Liver (tissue), 9 donors: ENCODE results near the gene OSBPL1A. TPM values are rescaled to one million over a fixed set of nuclear protein-coding genes. Genes with fewer than 3 reads are reported as not detected.

Experiments used
- DNase-seq: peaks from one replicate; pipeline ENCODE4 v3.0.0-alpha.2; 2017; ENCODE audit warnings: low spot score
- H3K27ac ChIP-seq, 2 donors: one replicate each; pipeline ENCODE4 v1.7.0; 2013; ENCODE audit warnings: inconsistent platforms in 2 of 2, low read length in 2 of 2, control low read depth in 1 of 2, low read depth in 1 of 2, mild to moderate bottlenecking in 1 of 2
- H3K27me3 ChIP-seq, 4 donors: one replicate each; pipeline versions ENCODE4 v1.6.1 to v1.7.0; 2013; ENCODE audit warnings: low read length in 3 of 4, inconsistent platforms in 1 of 4, mild to moderate bottlenecking in 1 of 4, moderate library complexity in 1 of 4; ENCODE audit not compliant: control insufficient read depth in 4 of 4, insufficient read depth in 4 of 4
- H3K36me3 ChIP-seq, 4 donors: one replicate each; pipeline versions ENCODE4 v1.6.1 to v1.7.0; 2013; ENCODE audit warnings: low read length in 3 of 4, mild to moderate bottlenecking in 3 of 4, low read depth in 1 of 4, moderate library complexity in 1 of 4; ENCODE audit not compliant: control insufficient read depth in 4 of 4, insufficient read depth in 3 of 4
- H3K4me1 ChIP-seq, 4 donors: one replicate each; pipeline versions ENCODE4 v1.6.1 to v1.7.0; 2013; ENCODE audit warnings: low read length in 3 of 4, mild to moderate bottlenecking in 3 of 4, moderate library complexity in 1 of 4; ENCODE audit not compliant: control insufficient read depth in 4 of 4, insufficient read depth in 4 of 4
- H3K4me3 ChIP-seq, 3 donors: one replicate each; pipeline versions ENCODE4 v1.6.1 to v1.7.0; 2013; ENCODE audit warnings: low read length in 3 of 3, control low read depth in 1 of 3, low read depth in 1 of 3, mild to moderate bottlenecking in 1 of 3
- H3K9ac ChIP-seq, 2 donors: one replicate each; pipeline ENCODE4 v1.7.0; 2013; ENCODE audit warnings: low read length in 2 of 2, mild to moderate bottlenecking in 2 of 2, moderate library complexity in 2 of 2, control low read depth in 1 of 2, low read depth in 1 of 2
- H3K9me3 ChIP-seq, 4 donors: one replicate each; pipeline versions ENCODE4 v1.6.1 to v1.7.0; 2013; ENCODE audit warnings: low read length in 3 of 4; ENCODE audit not compliant: control insufficient read depth in 4 of 4
- FOXA1 ChIP-seq: IDR thresholded peaks from 2 replicates; pipeline ENCODE4 v1.6.1; 2016; ENCODE audit warnings: antibody characterized with exemption
- GABPA ChIP-seq, 2 donors: IDR thresholded peaks in 1 of 2; conservative IDR thresholded peaks in 1 of 2; 2 replicates each; pipeline ENCODE4 v1.6.1; 2016; ENCODE audit warnings: antibody characterized with exemption in 2 of 2, mild to moderate bottlenecking in 1 of 2, moderate library complexity in 1 of 2
- HNF4A ChIP-seq, 2 donors: conservative IDR thresholded peaks; 2 replicates each; pipeline ENCODE4 v1.6.1; 2016; ENCODE audit warnings: antibody characterized with exemption in 2 of 2, mild to moderate bottlenecking in 2 of 2
- JUND ChIP-seq, 2 donors: IDR thresholded peaks; 2 replicates each; pipeline ENCODE4 v1.6.1; 2016; ENCODE audit warnings: antibody characterized with exemption in 2 of 2
- NR2F2 ChIP-seq: IDR thresholded peaks from 2 replicates; pipeline ENCODE4 v1.6.1; 2016; ENCODE audit warnings: antibody characterized with exemption
- RAD21 ChIP-seq, 2 donors: IDR thresholded peaks; 2 replicates each; pipeline ENCODE4 v1.6.1; 2016; ENCODE audit warnings: antibody characterized with exemption in 2 of 2, mild to moderate bottlenecking in 2 of 2
- SP1 ChIP-seq: IDR thresholded peaks from 2 replicates; pipeline ENCODE4 v1.6.1; 2018; ENCODE audit warnings: antibody characterized with exemption, mild to moderate bottlenecking
- TAF1 ChIP-seq: conservative IDR thresholded peaks from 2 replicates; pipeline ENCODE4 v1.6.1; 2016; ENCODE audit warnings: antibody characterized with exemption, mild to moderate bottlenecking
- YY1 ChIP-seq: IDR thresholded peaks from 2 replicates; pipeline ENCODE4 v1.6.1; 2016; ENCODE audit warnings: antibody characterized with exemption, mild to moderate bottlenecking
- WGBS: extraction: QIAGEN DNeasy Blood & Tissue Kit; methylation state at CpG from one replicate; pipeline ENCODE4 v1.1.7; 2013; 5-methylcytosine and 5-hydroxymethylcytosine counted together
- polyA plus RNA-seq, 2 donors: library from polyadenylated mRNA; stranded (reverse) in 1 of 2; unstranded in 1 of 2; fragments of 200-250 nt in 1 of 2; fragments of >200 nt in 1 of 2; fragmentation: Nextera tagmentation in 1 of 2; extraction: Ambion mirVana in 1 of 2; gene quantifications; one replicate each; pipeline versions ENCODE4 v1.2.1 to v1.2.3, GENCODE V29; 2013 to 2015
- total RNA-seq, 2 donors: library from RNA; depleted of rRNA; stranded (reverse); fragments of >200 nt; gene quantifications; one replicate each; pipeline ENCODE4 v1.2.3, GENCODE V29; 2014
- TF ChIP-seq, protein P1 (sequence below): IDR thresholded peaks from 2 replicates; pipeline ENCODE4 v1.6.1; 2016; ENCODE audit warnings: antibody characterized with exemption
- TF ChIP-seq, protein P2 (sequence below): IDR thresholded peaks from 2 replicates; pipeline ENCODE4 v1.6.1; 2016; ENCODE audit warnings: antibody characterized with exemption
- TF ChIP-seq, protein P3 (sequence below): fragments of 150-350 bp; IDR thresholded peaks from 2 replicates; pipeline ENCODE4 v1.5.1; 2017; ENCODE audit warnings: improper control_type of control experiment, low read depth, low read length; ENCODE audit not compliant: missing input control
- TF ChIP-seq, protein P4 (sequence below): IDR thresholded peaks from 2 replicates; pipeline ENCODE4 v1.6.1; 2016; ENCODE audit warnings: antibody characterized with exemption
- donor health status: healthy.
- donor health status: healthy.
- donor health status: healthy.
- donor health status: healthy.
- donor health status: healthy.

The OSBPL1A gene
- total and polyA plus RNA-seq, 4 donors, result 5.4 to 12.6 (median 8.9) TPM

DNA sequence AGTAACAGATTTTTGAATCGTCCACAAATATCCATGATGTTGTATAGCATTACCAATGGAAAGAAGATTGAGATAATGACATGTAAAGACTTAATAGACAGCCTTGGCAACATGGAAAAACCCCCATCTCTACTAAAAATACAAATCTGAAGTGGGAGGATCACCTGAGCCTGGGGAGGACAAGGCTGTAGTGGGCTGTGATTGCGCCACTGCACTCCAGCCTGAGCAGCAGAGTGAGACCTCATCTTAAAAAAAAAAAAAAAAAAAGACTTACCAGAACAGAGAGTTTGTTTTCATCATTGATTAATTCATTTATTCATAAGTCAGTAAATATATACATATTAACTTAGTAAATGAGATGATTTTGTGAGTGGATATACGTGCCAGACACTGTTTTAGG lies 7.0 kb upstream of the OSBPL1A start:
- Histone ChIP-seq H3K36me3 (no peaks in the 10 kb centered on the region), H3K27ac (no peak overlapping the region), H3K4me1 (no peaks in the 10 kb centered on the region), H3K9me3 (no peaks in the 10 kb centered on the region), H3K9ac (no peak overlapping the region), H3K4me3 (no peak overlapping the region), H3K27me3 (no peaks in the 10 kb centered on the region)
- DNase-seq, result no peak
- WGBS, result 92% methylated on average over 3 of the region's 3 CpGs
- TF ChIP-seq, protein P1, sequence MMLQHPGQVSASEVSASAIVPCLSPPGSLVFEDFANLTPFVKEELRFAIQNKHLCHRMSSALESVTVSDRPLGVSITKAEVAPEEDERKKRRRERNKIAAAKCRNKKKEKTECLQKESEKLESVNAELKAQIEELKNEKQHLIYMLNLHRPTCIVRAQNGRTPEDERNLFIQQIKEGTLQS, result no peak
- TF ChIP-seq FOXA1, result no peak
- TF ChIP-seq YY1, result no peak

DNA sequence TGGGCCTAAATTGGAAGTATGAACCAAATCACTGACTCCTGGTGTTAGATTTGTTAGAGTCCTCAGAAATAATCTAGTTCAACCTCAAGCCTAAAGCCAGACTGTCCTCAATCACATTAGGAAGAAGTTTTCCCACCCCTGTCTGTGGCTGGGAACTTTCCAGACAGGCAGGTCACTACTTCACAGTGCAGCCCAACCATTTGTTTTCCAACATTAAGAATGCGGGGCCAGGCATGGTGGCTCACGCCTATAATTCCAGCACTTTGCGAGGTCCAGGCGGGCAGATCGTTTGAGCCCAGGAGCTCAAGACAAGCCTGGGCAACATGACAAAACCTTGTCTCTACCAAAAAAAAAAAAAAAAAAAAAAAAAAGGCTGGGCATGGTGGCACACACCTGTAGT lies 5.5 kb upstream of the OSBPL1A start:
- H3K27ac ChIP-seq, result no peak overlapping the region
- H3K36me3 ChIP-seq, result no peaks in the 10 kb centered on the region
- WGBS, result 96% methylated on average over 5 of the region's 5 CpGs
- H3K9me3 ChIP-seq, result no peaks in the 10 kb centered on the region
- TF ChIP-seq RAD21 (IDR thresholded peaks at IDR 0.05) (no peak), NR2F2 (no peak), HNF4A (conservative IDR thresholded peaks at IDR 0.05) (no peak), FOXA1 (no peak), JUND (IDR thresholded peaks at IDR 0.05) (no peak), SP1 (no peak), GABPA (IDR thresholded peaks at IDR 0.05 in 1 of 2, conservative IDR thresholded peaks at IDR 0.05 in 1 of 2) (no peak)
- TF ChIP-seq, protein P2, sequence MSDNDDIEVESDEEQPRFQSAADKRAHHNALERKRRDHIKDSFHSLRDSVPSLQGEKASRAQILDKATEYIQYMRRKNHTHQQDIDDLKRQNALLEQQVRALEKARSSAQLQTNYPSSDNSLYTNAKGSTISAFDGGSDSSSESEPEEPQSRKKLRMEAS, result no peak
- TF ChIP-seq, protein P3, sequence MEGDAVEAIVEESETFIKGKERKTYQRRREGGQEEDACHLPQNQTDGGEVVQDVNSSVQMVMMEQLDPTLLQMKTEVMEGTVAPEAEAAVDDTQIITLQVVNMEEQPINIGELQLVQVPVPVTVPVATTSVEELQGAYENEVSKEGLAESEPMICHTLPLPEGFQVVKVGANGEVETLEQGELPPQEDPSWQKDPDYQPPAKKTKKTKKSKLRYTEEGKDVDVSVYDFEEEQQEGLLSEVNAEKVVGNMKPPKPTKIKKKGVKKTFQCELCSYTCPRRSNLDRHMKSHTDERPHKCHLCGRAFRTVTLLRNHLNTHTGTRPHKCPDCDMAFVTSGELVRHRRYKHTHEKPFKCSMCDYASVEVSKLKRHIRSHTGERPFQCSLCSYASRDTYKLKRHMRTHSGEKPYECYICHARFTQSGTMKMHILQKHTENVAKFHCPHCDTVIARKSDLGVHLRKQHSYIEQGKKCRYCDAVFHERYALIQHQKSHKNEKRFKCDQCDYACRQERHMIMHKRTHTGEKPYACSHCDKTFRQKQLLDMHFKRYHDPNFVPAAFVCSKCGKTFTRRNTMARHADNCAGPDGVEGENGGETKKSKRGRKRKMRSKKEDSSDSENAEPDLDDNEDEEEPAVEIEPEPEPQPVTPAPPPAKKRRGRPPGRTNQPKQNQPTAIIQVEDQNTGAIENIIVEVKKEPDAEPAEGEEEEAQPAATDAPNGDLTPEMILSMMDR, result no peak
- TF ChIP-seq, protein P4, sequence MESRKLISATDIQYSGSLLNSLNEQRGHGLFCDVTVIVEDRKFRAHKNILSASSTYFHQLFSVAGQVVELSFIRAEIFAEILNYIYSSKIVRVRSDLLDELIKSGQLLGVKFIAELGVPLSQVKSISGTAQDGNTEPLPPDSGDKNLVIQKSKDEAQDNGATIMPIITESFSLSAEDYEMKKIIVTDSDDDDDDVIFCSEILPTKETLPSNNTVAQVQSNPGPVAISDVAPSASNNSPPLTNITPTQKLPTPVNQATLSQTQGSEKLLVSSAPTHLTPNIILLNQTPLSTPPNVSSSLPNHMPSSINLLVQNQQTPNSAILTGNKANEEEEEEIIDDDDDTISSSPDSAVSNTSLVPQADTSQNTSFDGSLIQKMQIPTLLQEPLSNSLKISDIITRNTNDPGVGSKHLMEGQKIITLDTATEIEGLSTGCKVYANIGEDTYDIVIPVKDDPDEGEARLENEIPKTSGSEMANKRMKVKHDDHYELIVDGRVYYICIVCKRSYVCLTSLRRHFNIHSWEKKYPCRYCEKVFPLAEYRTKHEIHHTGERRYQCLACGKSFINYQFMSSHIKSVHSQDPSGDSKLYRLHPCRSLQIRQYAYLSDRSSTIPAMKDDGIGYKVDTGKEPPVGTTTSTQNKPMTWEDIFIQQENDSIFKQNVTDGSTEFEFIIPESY, result no peak
- DNase-seq, result no peak
- no peaks in the 10 kb centered on the region for H3K27me3 ChIP-seq
- H3K4me3 ChIP-seq, result no peak overlapping the region
- H3K9ac ChIP-seq, result no peak overlapping the region
- H3K4me1 ChIP-seq, result peaks cover 0 to 4% (median under 1%) of the 10 kb centered on the region in 4 donors

DNA sequence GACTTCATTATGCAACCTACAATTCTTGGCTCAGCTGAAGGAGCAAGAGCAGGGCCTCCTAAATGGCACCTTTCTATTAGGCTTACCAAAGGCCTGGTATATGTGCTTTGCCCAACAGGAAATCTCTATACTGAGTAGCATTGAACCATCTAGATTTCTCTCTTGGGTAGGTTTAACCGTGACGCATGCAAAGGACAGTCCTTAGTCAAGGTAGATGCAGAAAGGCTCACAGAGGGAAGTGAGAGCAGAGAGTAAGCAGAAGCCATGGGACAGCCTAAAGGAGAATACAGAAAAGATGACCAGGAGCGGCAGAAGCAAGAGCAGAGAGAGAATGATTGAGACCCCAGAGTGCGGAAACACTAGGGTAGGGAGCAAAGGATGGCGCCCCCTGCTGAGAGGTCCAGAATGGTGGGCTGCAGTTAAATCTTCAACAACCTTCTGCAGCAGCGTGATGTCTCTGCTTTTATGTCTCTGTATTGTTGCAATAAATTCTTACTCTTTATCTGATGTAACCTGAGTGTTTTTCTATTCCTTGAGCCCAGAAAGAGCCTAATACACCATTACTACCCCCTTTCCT lies 4.7 kb upstream of the OSBPL1A start:
- H3K36me3 ChIP-seq, result no peaks in the 10 kb centered on the region
- no peak for DNase-seq
- H3K4me3 ChIP-seq, result no peak overlapping the region
- H3K27me3 ChIP-seq, result no peaks in the 10 kb centered on the region
- H3K9me3 ChIP-seq, result no peaks in the 10 kb centered on the region
- WGBS, result 82% methylated on average over 6 of the region's 6 CpGs
- H3K4me1 ChIP-seq, result peaks cover under 1 to 8% (median 2%) of the 10 kb centered on the region in 4 donors
- no peak overlapping the region for H3K27ac ChIP-seq
- H3K9ac ChIP-seq, result no peak overlapping the region
- TF ChIP-seq NR2F2 (no peak), TAF1 (no peak), FOXA1 (no peak), RAD21 (IDR thresholded peaks at IDR 0.05) (peak in 1 of 2 donors; percentile 25)
